DND-41 (cell line): ENCODE data around the gene AMPH.

Experiments
- CTCF ChIP-seq: IDR thresholded peaks from 2 replicates; pipeline ENCODE4 v1.5.1; 2012; ENCODE audit warnings: borderline replicate concordance, low read length, moderate library complexity, mild to moderate bottlenecking; ENCODE audit not compliant: poor library complexity, severe bottlenecking; ENCODE audit errors: extremely low read depth
- EZH2 ChIP-seq: IDR thresholded peaks from 3 replicates; pipeline ENCODE4 v1.6.1; 2012; ENCODE audit warnings: borderline replicate concordance, low read depth, mild to moderate bottlenecking, moderate library complexity, low read length, inconsistent platforms; ENCODE audit not compliant: severe bottlenecking

DNA sequence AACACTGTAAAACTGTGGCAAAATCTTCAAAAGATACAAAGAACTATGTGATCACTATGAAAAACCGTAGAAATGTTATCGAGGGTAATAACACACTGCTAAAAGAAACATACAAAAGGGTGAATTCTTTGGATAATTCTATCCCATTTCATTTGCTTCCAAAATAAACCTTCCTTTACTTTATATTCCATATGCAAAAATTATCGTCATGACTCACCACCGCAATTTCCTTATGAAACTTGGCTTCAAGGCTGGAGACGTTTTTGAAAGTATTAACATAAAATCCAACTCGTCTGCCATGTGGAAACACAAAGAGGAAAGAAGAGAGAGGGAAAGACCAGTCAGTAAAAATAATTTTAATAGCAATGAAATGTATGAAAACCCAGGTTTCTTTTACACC, 165.2 kb downstream of the AMPH start:
- TF ChIP-seq EZH2, result no peak
- TF ChIP-seq CTCF, result no peak
